GM19468 (cell line): ENCODE results near the gene CDC42BPG.

Source experiments
- ATAC-seq: cut with Tn5 transposase; IDR thresholded peaks from one replicate; pipeline ENCODE4 v1.9.1; 2021; ENCODE audit warnings: mild to moderate bottlenecking, moderate library complexity, moderate number of reproducible peaks; ENCODE audit not compliant: unreplicated experiment; ENCODE audit errors: extremely low read depth

The CDC42BPG gene

DNA sequence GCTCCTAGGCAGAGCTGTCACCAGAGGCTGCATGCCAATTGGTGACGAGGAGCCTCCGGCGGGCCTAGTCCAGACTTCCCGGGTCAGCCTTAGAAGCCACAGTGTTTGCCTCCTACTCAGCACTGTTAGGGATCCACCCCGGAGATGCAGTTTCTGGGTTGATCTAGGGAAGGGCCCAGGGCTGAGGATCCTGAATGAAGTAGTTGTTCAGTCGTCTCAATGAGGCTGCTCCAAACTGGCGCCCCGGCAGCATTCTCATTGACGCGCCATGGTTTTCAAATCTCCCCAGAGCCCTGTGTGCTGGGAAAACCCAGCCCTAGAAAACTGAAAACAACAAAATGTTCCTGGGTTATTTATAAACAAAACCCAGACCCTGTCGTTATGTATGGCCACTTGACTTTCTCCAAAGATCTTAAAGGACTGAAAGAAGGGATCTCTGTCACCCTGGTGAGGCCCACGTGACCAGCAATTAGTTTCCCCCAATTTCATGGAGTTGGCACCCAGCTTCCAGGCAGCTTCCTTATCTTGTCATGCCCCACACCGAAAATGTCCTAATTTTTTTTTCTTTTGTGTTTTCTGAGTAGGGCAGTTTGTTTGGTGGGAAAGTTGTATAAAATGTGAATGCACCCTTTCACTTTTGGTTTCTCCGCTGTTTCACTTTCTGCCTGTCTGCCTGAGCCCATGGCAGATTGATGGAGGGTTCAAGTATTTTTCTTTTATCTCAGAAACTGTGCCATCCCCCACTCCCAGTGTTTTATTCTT, 36.0 kb upstream of the CDC42BPG start:
- no peak for ATAC-seq

DNA sequence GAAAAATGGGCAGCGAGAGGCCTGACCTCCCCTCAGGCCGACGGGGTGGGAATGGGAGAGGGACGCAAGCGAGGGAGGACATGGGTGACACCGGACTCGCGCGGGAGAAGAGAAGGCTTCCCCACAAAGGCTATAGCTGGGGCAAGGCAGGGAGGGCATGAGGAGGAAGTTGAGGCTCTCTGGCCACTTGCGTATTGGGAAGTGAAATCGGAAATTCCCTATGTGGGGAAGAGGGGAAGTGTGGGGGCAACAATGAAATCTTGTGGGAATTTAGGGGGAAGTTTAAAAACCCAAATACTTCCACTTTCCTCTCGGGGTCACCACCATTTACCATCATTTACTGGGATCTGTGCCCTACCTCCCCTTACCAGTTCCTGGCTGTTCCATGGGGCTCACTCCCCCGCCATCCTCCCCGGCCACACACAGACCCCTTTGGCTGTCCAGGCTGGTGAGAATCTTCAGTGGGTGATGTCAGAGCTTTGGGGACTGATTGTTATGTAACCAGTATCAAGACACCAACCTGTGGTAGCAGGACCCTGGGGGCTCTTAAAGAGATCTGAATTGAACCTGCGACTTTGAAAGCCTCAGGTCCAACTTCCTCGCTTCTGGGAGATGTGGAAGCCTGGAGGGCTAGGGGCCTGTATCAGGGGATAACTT, 34.9 kb upstream of the CDC42BPG start:
- no peak for ATAC-seq

DNA sequence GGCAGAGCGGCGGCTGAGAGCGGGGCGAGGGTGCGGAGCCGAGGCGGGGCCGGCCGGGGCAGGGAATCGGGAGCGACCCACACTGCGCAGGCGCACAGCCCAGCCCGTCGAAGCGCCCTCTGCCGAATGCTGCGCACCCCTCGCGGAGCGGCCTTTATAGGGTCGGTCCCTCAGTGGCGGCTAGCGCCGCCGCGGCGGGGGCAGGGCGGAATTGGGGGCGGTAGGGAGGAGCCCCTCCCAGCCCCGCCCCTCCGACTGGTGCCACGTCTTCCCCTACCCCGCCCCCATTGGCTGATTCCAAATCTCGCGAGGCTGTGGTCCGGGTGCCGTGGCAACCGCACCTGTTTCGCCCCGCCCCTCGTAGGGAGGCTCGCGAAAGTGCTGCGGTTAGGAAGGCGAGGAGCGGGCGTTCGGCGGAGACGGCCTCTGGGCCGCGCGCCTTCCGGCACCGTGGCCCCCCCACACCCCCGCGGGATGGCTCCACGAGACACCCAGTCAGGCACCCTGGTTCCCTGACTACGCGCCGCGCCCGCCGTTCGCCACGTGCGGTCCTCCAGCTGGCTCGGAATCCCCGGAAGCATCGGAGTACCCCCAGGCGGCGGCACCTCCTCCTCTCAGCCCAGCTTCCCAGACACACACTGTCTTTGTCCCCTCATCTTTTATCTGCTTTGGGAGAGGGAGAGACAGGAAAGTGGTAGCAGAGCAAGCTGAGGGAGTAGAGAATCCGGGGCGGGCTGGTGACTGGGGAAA, 34.2 kb upstream of the CDC42BPG start, which contains the start of gene EHD1:
TSS of gene EHD1 (minus strand) at position 128 of the 750 bp plus-strand sequence. CDS start 157 bp downstream, outside the sequence.
- ATAC-seq, result peak; percentile 64

GRCh38 chr11:64878223-64878493, 33.7 kb upstream of the CDC42BPG start:
- ATAC-seq, result no peak

DNA sequence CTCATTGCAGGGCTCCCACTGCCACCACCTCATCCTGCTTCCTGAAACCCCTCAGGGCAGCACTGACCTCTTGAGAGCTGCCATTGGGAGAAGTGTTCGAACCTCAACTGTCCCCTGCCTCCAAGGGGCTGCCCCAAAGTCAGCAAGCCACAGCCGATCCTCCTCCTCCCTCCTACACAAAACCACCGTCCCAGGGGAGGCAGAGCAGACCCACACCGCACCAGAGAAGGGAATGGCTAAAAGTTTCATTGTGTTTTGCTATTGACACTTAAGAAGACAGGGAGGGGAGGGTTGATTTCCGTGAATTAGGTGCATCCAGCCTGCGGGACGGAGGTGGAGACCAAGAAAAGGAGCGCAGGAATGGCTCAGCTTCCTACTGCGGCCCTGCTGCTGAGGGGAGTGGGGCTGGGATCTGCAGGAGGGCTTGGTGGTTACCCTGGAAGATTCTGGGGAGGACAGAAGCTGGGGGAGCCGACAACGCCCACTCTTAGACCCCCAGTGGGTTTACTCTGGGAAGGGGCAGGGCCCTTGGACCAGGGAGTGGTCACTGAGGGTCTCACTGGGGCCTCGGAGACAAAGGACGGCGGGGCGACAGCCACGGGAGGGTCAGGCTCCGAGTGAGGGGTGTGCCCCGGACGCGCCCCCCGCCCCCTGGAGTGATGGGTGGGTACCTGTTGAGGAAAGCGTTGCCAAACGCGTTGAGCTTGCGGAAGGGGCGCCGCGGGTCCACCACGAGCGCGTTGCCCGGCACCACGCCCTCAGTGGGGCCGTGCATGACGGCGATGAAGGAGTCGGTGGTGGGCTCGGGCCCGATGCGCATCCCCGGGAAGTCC, 33.2 kb upstream of the CDC42BPG start:
- no peak for ATAC-seq

DNA sequence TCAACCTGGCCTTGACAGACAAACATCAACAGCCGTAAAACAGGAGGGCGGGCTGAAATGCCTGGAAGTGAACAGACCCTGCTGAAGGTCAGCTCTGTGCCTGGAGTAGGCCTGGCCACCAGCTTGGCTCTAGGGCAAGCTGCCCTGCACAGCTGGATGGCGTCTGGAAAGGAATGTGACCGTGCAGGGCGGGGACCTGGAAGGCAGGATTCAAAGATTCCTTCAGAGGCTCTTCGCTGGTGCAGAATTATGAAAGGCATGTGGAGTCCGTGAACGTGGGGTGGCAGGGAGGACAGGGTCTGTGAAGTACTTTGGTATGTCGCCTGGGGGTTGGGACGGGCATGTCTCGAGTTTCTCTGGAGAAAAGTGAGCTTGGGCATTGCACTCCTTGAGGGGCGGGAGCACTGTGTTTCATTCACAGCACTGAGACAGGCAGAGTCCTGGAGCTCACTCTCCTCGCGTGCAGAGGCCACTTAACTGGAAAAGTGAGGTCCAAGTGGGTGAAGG, 32.4 kb upstream of the CDC42BPG start:
- no peak for ATAC-seq

GRCh38 chr11:64876229-64876750, 31.8 kb upstream of the CDC42BPG start:
- ATAC-seq, result no peak

DNA sequence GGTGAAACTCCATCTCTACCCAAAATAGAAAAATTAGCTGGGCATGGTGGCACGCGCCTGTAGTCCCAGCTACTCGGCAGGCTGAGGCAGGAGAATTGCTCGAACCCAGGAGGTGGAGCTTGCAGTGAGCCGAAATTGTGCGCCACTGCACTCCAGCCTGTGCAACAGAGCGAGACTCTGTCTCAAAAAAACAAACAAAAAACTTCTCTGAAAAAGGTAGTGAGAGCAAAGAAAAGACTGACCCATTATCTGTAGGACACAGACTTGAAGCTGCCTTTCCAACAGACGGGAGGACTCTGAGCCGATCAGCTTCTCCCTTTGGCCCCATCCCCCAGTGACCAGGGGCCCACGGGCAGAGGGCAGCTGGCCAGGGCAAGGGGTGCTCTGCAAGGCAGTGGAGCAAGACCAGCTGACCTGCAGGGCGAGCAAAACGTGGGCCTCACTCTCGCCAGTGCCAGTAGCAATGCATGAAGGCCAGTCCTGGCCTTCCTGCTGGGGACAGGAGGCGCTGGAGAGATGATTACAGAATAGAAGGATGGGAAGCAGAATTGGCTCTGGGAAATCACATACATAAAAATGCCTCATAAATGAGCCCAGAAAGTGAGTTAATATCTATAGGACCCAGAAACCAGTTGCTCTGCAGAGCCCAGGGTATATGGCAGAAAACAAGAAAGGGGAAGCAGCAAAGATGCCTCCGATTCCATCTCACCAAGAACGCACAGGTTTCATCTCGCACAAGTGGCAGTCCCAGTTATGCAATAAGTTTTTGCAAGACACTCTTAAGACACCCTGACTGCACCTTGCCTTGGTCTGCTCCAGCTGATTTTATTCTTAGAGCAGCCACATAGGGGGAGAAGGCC, 31.1 kb upstream of the CDC42BPG start:
- ATAC-seq, result no peak

DNA sequence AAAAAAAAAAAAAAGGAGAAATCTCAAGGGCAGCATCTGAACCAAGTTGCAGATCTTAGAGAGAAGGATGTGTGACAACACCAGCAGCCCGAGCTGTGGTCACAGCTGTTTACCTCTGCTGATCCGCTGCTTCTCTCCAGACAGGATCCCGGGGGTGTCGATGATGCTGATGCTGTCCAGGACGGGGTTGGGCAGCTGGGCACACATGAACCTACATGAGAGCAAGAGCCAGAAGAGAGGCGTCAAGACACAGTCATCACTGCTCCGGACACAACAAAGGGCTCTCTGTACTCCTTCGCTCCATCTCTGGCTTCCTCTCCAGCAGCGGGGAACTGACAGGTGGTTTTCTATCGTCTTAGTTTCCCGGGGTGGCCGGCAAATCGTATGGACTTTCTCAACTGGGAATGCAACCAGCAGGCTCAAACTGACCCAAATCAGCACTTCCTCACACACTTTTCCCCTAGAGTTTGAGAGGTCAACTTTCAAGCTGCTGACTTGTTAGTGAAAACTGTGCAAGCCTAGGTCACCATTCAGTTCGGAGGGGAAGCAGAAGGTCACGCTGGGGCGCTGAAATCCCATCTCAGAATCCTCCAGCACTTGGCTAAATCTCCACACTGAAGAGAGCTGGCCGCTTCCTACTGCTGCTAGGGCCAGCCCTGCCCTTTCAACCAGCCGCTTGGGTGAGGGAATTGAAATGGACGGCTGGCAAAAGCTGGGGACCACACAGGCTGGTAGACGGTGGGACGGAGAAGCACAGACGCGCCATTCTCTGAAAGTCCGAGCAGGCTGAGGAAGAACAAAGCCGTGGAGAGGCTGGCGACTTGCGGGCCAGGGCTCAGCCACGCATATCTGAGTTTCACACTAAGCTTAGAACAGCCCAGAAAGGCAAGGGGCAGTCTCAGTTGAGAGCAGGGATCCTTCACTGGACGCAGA, 30.1 kb upstream of the CDC42BPG start:
- ATAC-seq, result no peak

DNA sequence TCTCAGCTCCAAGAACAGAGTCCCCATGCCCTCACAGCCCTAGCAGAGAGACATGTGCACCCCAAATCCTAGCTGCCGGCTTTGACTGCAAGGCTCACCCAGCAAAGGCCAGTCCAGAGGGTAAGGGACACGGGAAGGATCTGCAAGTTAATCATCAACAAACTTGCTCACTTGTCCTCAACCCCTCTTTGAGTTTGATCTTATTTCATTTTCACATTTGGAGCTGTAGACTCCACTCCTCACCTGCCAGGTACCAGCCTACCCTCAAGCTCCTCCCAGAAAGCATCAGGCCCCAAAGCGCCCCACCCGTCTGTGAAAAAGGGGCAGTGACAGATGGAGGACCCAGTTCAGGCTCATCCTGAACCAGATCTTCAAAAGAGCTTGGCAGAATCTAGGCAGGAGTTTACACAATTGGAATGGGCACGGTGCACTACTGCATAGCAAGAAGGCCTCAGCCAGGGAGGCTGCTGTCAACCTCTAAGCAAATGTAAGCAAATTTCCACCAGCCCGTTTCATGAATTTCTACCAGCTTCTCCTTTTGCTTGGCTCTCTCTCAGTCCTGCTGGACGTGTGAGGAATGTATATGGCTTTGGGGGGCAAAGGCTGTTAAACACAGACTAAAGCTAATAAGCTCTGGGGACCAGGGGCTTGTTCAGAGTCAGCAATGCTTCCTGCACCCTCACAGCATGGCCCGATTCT, 28.5 kb upstream of the CDC42BPG start:
- no peak for ATAC-seq

DNA sequence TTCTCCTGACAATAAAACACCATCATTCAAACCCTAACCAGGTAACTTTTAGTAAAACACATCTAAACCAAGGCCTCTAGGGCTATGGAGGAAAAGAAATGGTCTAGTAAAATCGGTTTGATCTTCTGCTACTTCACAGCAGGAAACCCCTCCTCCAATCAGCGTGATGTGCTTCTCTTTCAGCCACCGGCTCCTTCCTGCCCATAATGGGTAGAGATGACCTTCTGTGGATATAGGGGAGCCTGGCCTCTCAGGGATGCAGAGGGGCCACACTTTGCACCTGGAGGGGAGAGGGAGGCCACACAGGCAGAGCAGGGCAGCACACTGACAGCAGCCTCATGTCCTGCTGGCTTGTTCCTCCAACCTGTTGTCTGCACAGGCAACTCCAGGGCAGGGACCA, 27.0 kb upstream of the CDC42BPG start:
- no peak for ATAC-seq

DNA sequence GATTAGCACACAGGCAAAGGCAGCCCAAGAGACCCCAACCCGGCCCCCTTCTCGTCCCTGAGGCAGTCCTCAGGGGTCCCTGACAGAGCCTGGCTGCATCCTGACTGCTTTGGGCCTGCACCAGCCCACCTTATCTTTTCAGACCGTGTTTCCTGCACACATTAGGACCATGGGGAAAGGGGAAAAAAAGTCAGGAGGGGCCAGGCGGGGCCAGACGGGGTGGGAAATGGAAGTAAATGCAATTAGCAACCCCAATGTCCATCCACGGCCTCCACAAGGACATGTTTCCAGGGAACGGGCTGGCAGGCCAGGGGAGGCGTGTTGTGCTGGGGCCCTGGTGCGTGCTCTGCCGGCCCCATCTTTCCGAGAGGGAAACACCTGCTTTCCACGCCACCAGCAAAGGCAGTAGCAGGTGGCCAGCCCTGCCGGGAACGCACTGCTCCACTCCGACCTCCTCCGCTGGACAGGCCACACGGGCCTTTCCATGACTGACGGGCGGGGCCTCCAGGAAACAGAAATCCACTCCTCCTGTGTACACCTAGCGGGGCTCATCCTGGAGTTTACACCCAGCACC, 26.5 kb upstream of the CDC42BPG start:
- ATAC-seq, result no peak

GRCh38 chr11:64870176-64870892, 25.9 kb upstream of the CDC42BPG start:
- ATAC-seq, result no peak

DNA sequence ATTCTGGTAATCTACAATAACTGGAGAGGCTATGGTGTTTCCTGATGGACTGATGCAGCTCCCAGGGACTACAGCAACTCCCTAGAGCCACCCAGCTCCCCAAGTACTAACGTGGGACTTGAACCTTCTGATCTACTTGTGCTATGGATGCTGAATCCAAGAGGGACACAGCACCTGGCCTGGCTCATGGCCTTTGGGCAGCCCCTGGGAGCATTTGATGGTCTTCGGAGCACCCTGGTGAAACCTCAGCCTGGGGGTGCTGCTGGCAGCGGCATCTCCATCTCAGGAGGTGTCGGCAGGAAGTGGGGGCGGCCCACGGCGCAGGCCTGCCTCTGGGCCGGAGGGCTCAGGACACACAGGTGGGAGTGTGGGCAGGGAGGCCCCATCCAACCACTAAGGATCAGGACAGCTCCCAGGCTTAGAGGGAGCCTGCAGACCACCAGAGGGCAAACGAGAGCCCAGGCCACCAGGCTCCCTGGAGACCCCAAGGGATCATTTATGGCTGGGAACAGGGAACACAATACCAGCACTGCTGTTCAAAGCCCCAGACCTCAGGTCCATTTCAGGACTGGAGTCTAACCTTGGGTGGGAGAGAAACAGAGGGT, 25.2 kb upstream of the CDC42BPG start:
- ATAC-seq, result no peak

DNA sequence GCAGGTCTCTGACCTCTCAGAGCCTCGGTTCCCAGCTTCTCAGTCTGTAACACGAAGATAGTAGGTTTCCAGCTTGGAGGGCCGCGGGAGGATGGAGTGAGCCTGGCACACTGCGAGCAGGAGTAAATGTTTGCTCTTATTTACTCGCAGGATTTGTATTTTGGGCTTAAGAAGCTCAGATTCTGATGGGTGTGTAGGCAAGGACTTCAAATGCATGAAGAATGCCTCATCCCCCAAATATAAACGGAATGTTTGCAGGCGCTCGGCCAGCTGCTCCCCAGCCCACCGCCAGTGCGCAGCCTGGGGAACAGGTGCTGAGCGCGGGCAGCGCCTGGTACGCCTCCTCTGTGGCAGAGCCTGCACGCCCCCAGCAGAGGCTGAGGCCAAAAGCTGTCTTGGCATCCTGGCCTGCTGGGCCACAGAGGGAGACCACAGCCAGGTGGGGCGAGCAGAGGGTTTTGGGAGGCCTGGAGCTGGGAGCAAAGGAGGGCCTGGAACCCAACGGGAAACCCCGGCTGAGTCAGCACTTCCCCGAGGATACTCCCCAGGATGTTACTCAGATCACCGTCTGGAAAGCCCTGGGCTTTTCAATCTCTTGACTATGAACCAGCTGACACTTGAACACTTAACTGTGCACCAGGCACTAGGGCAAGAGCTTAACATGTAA, 24.6 kb upstream of the CDC42BPG start:
- ATAC-seq, result no peak
